GM23338 (cell line): ENCODE data around the gene POU3F1. TPM values are rescaled to one million over a fixed set of nuclear protein-coding genes. Genes with fewer than 3 reads are reported as not detected.

Experiments used
- ATAC-seq: fragments of 200-7000 bp; cut with Tn5 transposase; 3 replicates; pipeline ENCODE4 v1.9.1; 2020
- DNase-seq: peaks from one replicate; pipeline ENCODE4 v3.0.0-alpha.2; 2015; ENCODE audit warnings: low spot score
- H2AFZ ChIP-seq: fragments of 200-600 bp; sonication (generic); 2 replicates; pipeline ENCODE4 v1.8.0; 2016; ENCODE audit warnings: antibody characterized with exemption, mild to moderate bottlenecking, moderate library complexity
- H3F3A ChIP-seq: fragments of 200-600 bp; sonication (generic); replicated peaks from 2 replicates; pipeline ENCODE4 v1.8.0; 2017; ENCODE audit warnings: antibody characterized with exemption, mixed run types, low read depth
- H3K27ac ChIP-seq: fragments of 200-600 bp; sonication (generic); 2 replicates; pipeline ENCODE4 v1.6.1; 2016; ENCODE audit warnings: low read depth
- H3K27me3 ChIP-seq: fragments of 200-600 bp; sonication (generic); 2 replicates; pipeline ENCODE4 v1.8.0; 2016; ENCODE audit warnings: mild to moderate bottlenecking, mixed run types, moderate library complexity; ENCODE audit not compliant: insufficient read depth
- H3K36me3 ChIP-seq: fragments of 200-600 bp; sonication (generic); 2 replicates; pipeline ENCODE4 v1.8.0; 2016; ENCODE audit warnings: mild to moderate bottlenecking; ENCODE audit not compliant: insufficient read depth
- H3K4me1 ChIP-seq: fragments of 200-600 bp; sonication (generic); 2 replicates; pipeline ENCODE4 v1.8.0; 2016; ENCODE audit warnings: mild to moderate bottlenecking, moderate library complexity; ENCODE audit not compliant: insufficient read depth
- H3K4me2 ChIP-seq: fragments of 200-600 bp; sonication (generic); 2 replicates; pipeline ENCODE4 v1.7.1; 2017; ENCODE audit warnings: mixed run types
- H3K4me3 ChIP-seq: fragments of 200-600 bp; sonication (generic); 2 replicates; pipeline ENCODE4 v1.6.1; 2016; ENCODE audit warnings: mixed run types
- H3K79me2 ChIP-seq: fragments of 200-600 bp; sonication (generic); replicated peaks from 2 replicates; pipeline ENCODE4 v1.8.0; 2017; ENCODE audit warnings: mild to moderate bottlenecking; ENCODE audit not compliant: insufficient read depth
- H3K9me2 ChIP-seq: fragments of 200-600 bp; sonication (generic); 2 replicates; pipeline ENCODE4 v1.8.0; 2017; ENCODE audit not compliant: insufficient read depth
- H4K20me1 ChIP-seq: fragments of 200-600 bp; sonication (generic); replicated peaks from 2 replicates; pipeline ENCODE4 v1.8.0; 2017; ENCODE audit warnings: mild to moderate bottlenecking; ENCODE audit not compliant: insufficient read depth
- H3K27ac Mint-ChIP-seq: 2 replicates; pipeline ENCODE4 v1.8.0; 2020; ENCODE audit warnings: inconsistent platforms, mild to moderate bottlenecking, moderate library complexity, mixed read lengths
- H3K27me3 Mint-ChIP-seq: 3 replicates; pipeline ENCODE4 v1.8.0; 2022; ENCODE audit warnings: low read depth, mild to moderate bottlenecking, moderate library complexity, mixed read lengths, inconsistent platforms; ENCODE audit not compliant: insufficient read depth, poor library complexity
- H3K36me3 Mint-ChIP-seq: 3 replicates; pipeline ENCODE4 v1.8.0; 2021; ENCODE audit warnings: low read depth, mild to moderate bottlenecking, inconsistent platforms, moderate library complexity, mixed read lengths
- H3K4me1 Mint-ChIP-seq: 3 replicates; pipeline ENCODE4 v1.8.0; 2020; ENCODE audit warnings: mild to moderate bottlenecking, inconsistent platforms, mixed read lengths
- H3K4me3 Mint-ChIP-seq: 3 replicates; pipeline ENCODE4 v1.8.0; 2021; ENCODE audit warnings: moderate library complexity, mild to moderate bottlenecking, inconsistent platforms, mixed read lengths
- H3K9me3 Mint-ChIP-seq: 3 replicates; pipeline ENCODE4 v1.8.0; 2020; ENCODE audit warnings: moderate library complexity, mild to moderate bottlenecking, inconsistent platforms, mixed read lengths
- CREB1 ChIP-seq: fragments of 250-450 bp; sonication (Bioruptor Pico); IDR thresholded peaks from 2 replicates; pipeline ENCODE4 v1.5.0; 2020; ENCODE audit warnings: low read depth, mild to moderate bottlenecking, moderate library complexity
- EZH2 ChIP-seq: fragments of 200-600 bp; sonication (generic); IDR thresholded peaks from one replicate; pipeline ENCODE4 v1.8.0; 2017; ENCODE audit warnings: antibody characterized with exemption, mild to moderate bottlenecking, low read depth; ENCODE audit not compliant: unreplicated experiment
- EZH2phosphoT487 ChIP-seq: fragments of 200-600 bp; sonication (generic); IDR thresholded peaks from one replicate; pipeline ENCODE4 v1.8.1; 2018; ENCODE audit warnings: antibody characterized with exemption; ENCODE audit not compliant: unreplicated experiment
- JUNB ChIP-seq: IDR thresholded peaks from one replicate; pipeline ENCODE4 v1.6.1; 2016; ENCODE audit warnings: antibody characterized with exemption; ENCODE audit not compliant: unreplicated experiment
- NANOG ChIP-seq: IDR thresholded peaks from 2 replicates; pipeline ENCODE4 v1.6.1; 2016; ENCODE audit warnings: antibody characterized with exemption, borderline replicate concordance
- POLR2AphosphoS5 ChIP-seq: IDR thresholded peaks from 2 replicates; pipeline ENCODE4 v1.6.1; 2016; ENCODE audit warnings: antibody characterized with exemption, low read depth
- REST ChIP-seq: IDR thresholded peaks from one replicate; pipeline ENCODE4 v1.6.1; 2018; ENCODE audit warnings: antibody characterized with exemption; ENCODE audit not compliant: unreplicated experiment
- STAT1 ChIP-seq: IDR thresholded peaks from one replicate; pipeline ENCODE4 v1.6.1; 2016; ENCODE audit warnings: antibody characterized with exemption; ENCODE audit not compliant: unreplicated experiment
- ZNF114 ChIP-seq: fragments of 250-450 bp; sonication (Bioruptor Pico); IDR thresholded peaks from 2 replicates; pipeline ENCODE4 v1.5.0; 2020; ENCODE audit warnings: mild to moderate bottlenecking, moderate library complexity
- ZNF331 ChIP-seq: fragments of 250-450 bp; sonication (Bioruptor Pico); IDR thresholded peaks from 2 replicates; pipeline ENCODE4 v1.5.0; 2020; ENCODE audit warnings: low read depth, mild to moderate bottlenecking, moderate library complexity
- polyA plus RNA-seq: library from polyadenylated mRNA; unstranded; fragments of >200 nt; fragmentation: Nextera tagmentation; extraction: Ambion mirVana; gene quantifications from 2 replicates; pipeline ENCODE4 v1.2.1, GENCODE V29; 2016
- total RNA-seq: library from RNA; depleted of rRNA; stranded (reverse); fragments of >200 nt; shearing (Covaris generic); gene quantifications from 2 replicates; pipeline ENCODE4 v1.2.3, GENCODE V29; 2014
- TF ChIP-seq, protein P1 (sequence below), 2 experiments: fragments of 200-600 bp in 1 of 2; sonication (generic) in 1 of 2; conservative IDR thresholded peaks; 2 replicates each; pipeline versions ENCODE4 v1.5.1 to v1.6.1; 2016 to 2017; ENCODE audit warnings: antibody characterized with exemption in 2 of 2, low read depth in 2 of 2, mild to moderate bottlenecking in 2 of 2, moderate library complexity in 1 of 2
- TF ChIP-seq, protein P2 (sequence below): IDR thresholded peaks from 2 replicates; pipeline ENCODE4 v1.6.1; 2016; ENCODE audit warnings: antibody characterized with exemption
- TF ChIP-seq, protein P3 (sequence below): fragments of 250-450 bp; sonication (Bioruptor Pico); IDR thresholded peaks from 2 replicates; pipeline ENCODE4 v1.5.0; 2020; ENCODE audit warnings: mild to moderate bottlenecking, moderate library complexity

POU3F1 gene
- total and polyA plus RNA-seq, 2 experiments from 2014 or later = 3.6 to 11.5 TPM

GRCh38 chr1:38092256-38092655 lies 45.7 kb upstream of the POU3F1 start:
- DNase-seq (no peak), ATAC-seq (peak; percentile 19)
- Histone ChIP-seq H3K27me3 (no peaks in the 10 kb centered on the region), H3K4me3 (no peak overlapping the region), H4K20me1 (no peaks in the 10 kb centered on the region), H3K9me2 (no peaks in the 10 kb centered on the region), H3K4me1 (peaks cover 39% of the 10 kb centered on the region), H3F3A (no peaks in the 10 kb centered on the region), H2AFZ (no peak overlapping the region), H3K36me3 (no peaks in the 10 kb centered on the region), H3K27ac (no peak overlapping the region), H3K4me2 (no peak overlapping the region), H3K79me2 (no peaks in the 10 kb centered on the region)
- no peak overlapping the region for H3K27ac Mint-ChIP-seq
- H3K36me3 Mint-ChIP-seq = no peaks in the 10 kb centered on the region; the same call in 2 of the 3 replicates
- peaks cover 11% of the 10 kb centered on the region for H3K27me3 Mint-ChIP-seq
- peaks cover 77% of the 10 kb centered on the region for H3K4me1 Mint-ChIP-seq
- H3K9me3 Mint-ChIP-seq = no peaks in the 10 kb centered on the region; the same call in 2 of the 3 replicates
- no peak overlapping the region for H3K4me3 Mint-ChIP-seq
- TF ChIP-seq EZH2phosphoT487 (no peak), CREB1 (CRISPR knock-in tag) (no peak), ZNF331 (CRISPR knock-in tag) (no peak), NANOG (no peak), POLR2AphosphoS5 (no peak), EZH2 (no peak), STAT1 (no peak), ZNF114 (no peak), REST (no peak), JUNB (no peak)
- TF ChIP-seq, protein P1, sequence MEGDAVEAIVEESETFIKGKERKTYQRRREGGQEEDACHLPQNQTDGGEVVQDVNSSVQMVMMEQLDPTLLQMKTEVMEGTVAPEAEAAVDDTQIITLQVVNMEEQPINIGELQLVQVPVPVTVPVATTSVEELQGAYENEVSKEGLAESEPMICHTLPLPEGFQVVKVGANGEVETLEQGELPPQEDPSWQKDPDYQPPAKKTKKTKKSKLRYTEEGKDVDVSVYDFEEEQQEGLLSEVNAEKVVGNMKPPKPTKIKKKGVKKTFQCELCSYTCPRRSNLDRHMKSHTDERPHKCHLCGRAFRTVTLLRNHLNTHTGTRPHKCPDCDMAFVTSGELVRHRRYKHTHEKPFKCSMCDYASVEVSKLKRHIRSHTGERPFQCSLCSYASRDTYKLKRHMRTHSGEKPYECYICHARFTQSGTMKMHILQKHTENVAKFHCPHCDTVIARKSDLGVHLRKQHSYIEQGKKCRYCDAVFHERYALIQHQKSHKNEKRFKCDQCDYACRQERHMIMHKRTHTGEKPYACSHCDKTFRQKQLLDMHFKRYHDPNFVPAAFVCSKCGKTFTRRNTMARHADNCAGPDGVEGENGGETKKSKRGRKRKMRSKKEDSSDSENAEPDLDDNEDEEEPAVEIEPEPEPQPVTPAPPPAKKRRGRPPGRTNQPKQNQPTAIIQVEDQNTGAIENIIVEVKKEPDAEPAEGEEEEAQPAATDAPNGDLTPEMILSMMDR (conservative IDR thresholded peaks at IDR 0.05; ENCODE audit: low read depth in 2 of 2) = no peak
- TF ChIP-seq, protein P2, sequence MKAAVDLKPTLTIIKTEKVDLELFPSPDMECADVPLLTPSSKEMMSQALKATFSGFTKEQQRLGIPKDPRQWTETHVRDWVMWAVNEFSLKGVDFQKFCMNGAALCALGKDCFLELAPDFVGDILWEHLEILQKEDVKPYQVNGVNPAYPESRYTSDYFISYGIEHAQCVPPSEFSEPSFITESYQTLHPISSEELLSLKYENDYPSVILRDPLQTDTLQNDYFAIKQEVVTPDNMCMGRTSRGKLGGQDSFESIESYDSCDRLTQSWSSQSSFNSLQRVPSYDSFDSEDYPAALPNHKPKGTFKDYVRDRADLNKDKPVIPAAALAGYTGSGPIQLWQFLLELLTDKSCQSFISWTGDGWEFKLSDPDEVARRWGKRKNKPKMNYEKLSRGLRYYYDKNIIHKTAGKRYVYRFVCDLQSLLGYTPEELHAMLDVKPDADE = no peak
- TF ChIP-seq, protein P3, sequence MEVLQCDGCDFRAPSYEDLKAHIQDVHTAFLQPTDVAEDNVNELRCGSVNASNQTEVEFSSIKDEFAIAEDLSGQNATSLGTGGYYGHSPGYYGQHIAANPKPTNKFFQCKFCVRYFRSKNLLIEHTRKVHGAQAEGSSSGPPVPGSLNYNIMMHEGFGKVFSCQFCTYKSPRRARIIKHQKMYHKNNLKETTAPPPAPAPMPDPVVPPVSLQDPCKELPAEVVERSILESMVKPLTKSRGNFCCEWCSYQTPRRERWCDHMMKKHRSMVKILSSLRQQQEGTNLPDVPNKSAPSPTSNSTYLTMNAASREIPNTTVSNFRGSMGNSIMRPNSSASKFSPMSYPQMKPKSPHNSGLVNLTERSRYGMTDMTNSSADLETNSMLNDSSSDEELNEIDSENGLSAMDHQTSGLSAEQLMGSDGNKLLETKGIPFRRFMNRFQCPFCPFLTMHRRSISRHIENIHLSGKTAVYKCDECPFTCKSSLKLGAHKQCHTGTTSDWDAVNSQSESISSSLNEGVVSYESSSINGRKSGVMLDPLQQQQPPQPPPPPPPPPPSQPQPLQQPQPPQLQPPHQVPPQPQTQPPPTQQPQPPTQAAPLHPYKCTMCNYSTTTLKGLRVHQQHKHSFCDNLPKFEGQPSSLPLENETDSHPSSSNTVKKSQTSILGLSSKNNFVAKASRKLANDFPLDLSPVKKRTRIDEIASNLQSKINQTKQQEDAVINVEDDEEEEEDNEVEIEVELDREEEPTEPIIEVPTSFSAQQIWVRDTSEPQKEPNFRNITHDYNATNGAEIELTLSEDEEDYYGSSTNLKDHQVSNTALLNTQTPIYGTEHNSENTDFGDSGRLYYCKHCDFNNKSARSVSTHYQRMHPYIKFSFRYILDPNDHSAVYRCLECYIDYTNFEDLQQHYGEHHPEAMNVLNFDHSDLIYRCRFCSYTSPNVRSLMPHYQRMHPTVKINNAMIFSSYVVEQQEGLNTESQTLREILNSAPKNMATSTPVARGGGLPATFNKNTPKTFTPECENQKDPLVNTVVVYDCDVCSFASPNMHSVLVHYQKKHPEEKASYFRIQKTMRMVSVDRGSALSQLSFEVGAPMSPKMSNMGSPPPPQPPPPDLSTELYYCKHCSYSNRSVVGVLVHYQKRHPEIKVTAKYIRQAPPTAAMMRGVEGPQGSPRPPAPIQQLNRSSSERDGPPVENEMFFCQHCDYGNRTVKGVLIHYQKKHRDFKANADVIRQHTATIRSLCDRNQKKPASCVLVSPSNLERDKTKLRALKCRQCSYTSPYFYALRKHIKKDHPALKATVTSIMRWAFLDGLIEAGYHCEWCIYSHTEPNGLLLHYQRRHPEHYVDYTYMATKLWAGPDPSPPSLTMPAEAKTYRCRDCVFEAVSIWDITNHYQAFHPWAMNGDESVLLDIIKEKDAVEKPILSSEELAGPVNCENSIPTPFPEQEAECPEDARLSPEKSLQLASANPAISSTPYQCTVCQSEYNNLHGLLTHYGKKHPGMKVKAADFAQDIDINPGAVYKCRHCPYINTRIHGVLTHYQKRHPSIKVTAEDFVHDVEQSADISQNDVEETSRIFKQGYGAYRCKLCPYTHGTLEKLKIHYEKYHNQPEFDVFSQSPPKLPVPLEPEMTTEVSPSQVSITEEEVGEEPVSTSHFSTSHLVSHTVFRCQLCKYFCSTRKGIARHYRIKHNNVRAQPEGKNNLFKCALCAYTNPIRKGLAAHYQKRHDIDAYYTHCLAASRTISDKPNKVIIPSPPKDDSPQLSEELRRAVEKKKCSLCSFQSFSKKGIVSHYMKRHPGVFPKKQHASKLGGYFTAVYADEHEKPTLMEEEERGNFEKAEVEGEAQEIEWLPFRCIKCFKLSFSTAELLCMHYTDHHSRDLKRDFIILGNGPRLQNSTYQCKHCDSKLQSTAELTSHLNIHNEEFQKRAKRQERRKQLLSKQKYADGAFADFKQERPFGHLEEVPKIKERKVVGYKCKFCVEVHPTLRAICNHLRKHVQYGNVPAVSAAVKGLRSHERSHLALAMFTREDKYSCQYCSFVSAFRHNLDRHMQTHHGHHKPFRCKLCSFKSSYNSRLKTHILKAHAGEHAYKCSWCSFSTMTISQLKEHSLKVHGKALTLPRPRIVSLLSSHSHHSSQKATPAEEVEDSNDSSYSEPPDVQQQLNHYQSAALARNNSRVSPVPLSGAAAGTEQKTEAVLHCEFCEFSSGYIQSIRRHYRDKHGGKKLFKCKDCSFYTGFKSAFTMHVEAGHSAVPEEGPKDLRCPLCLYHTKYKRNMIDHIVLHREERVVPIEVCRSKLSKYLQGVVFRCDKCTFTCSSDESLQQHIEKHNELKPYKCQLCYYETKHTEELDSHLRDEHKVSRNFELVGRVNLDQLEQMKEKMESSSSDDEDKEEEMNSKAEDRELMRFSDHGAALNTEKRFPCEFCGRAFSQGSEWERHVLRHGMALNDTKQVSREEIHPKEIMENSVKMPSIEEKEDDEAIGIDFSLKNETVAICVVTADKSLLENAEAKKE (CRISPR knock-in tag) = no peak
